Mucosa of stomach (tissue), 1 donor: ENCODE results near the gene LRRC3.

Experiments
- H3K27me3 ChIP-seq: one replicate; pipeline ENCODE4 v1.7.0; 2013; ENCODE audit warnings: mild to moderate bottlenecking, low read length; ENCODE audit not compliant: control insufficient read depth, insufficient read depth
- H3K36me3 ChIP-seq: one replicate; pipeline ENCODE4 v1.7.0; 2013; ENCODE audit warnings: low read length; ENCODE audit not compliant: control insufficient read depth, insufficient read depth
- H3K4me1 ChIP-seq: one replicate; pipeline ENCODE4 v1.7.0; 2013; ENCODE audit warnings: mild to moderate bottlenecking, low read length; ENCODE audit not compliant: control insufficient read depth, insufficient read depth
- H3K4me3 ChIP-seq: one replicate; pipeline ENCODE4 v1.7.0; 2013; ENCODE audit warnings: low read length
- H3K9ac ChIP-seq: one replicate; pipeline ENCODE4 v1.7.0; 2013; ENCODE audit warnings: mild to moderate bottlenecking, low read length, moderate library complexity
- H3K9me3 ChIP-seq: one replicate; pipeline ENCODE4 v1.7.0; 2013; ENCODE audit warnings: mild to moderate bottlenecking, low read length, moderate library complexity; ENCODE audit not compliant: control insufficient read depth
- donor health status: Pancreatic carcinoma.

Gene LRRC3

DNA sequence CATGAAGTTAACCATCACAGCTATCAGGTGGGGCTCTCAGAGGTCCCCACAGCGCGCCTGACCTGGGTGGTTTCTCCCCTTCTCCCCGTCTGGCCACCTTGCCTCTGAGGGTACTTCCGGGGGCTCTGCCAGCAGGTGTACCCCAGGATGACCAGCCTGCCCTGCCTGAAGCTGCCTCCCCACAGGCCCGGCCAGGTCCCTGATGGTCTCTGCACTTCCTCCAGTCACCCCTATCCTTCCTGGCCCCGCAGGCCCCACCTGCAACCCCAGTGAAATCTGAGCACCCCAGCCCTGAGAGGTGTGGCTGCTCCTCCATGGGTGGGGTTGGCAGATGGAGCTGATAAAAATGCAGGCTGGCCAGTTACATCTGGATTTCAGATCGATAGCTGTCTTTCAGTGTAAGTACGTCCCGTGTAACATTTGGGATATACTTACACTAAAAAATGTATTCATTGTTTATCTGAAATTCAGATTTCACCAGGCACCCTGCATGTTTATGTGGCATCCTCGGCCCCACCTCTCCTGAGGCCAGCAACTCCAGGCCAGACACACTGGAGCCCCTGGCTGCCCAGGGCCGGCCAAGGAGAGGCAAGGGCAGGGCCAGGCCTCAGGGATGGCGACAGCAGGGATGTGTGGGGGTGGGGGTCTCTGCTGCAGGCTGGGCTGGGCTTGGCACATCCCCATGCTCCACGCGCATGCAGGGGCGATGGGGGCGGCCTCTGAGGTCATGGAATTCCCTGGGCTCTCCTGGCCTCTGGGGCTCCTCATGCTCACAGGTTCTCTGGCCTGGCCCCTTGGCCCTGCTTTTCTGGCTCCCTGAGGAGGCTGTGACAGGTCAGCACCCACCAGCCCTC, 25.1 kb downstream of the LRRC3 start:
- Histone ChIP-seq H3K36me3 (no peaks in the 10 kb centered on the region), H3K4me1 (peaks cover 15% of the 10 kb centered on the region), H3K4me3 (no peak overlapping the region), H3K9me3 (no peaks in the 10 kb centered on the region), H3K9ac (no peak overlapping the region), H3K27me3 (no peaks in the 10 kb centered on the region)

DNA sequence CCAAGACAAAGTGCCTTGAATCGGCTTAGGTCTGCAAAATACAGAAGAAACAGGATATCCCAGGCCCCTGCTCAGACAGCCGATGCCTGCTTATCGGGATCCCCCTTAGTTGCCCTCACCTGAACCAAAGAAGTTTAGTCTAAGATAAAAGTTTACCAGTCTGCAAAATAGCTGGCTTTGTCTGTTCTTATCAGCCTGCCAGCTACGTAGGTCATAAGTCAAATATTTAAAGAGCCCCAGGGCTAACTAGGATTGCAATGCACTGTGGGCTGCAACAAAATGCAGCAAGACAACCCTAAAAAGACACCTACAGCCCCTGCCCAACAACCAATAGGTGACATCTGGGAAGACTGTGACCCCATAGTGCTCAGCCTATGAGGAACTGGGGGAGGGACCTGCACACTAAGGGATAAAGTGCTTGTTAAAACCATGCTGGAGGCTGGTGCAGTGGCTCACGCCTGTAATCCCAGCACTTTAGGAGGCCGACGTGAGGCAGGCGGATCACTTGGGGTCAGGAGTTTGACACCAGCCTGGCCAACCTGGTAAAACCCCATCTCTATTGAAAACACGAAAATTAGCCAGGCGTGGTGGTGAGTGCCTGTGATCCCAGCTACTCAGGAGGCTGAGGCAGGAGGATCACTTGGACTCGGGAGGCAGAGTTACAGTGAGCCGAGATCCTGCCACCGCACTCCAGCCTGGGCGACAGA, 27.4 kb downstream of the LRRC3 start:
- Histone ChIP-seq H3K4me3 (no peak overlapping the region), H3K27me3 (no peaks in the 10 kb centered on the region), H3K9me3 (no peaks in the 10 kb centered on the region), H3K4me1 (peaks cover 15% of the 10 kb centered on the region), H3K9ac (no peak overlapping the region), H3K36me3 (no peaks in the 10 kb centered on the region)

DNA sequence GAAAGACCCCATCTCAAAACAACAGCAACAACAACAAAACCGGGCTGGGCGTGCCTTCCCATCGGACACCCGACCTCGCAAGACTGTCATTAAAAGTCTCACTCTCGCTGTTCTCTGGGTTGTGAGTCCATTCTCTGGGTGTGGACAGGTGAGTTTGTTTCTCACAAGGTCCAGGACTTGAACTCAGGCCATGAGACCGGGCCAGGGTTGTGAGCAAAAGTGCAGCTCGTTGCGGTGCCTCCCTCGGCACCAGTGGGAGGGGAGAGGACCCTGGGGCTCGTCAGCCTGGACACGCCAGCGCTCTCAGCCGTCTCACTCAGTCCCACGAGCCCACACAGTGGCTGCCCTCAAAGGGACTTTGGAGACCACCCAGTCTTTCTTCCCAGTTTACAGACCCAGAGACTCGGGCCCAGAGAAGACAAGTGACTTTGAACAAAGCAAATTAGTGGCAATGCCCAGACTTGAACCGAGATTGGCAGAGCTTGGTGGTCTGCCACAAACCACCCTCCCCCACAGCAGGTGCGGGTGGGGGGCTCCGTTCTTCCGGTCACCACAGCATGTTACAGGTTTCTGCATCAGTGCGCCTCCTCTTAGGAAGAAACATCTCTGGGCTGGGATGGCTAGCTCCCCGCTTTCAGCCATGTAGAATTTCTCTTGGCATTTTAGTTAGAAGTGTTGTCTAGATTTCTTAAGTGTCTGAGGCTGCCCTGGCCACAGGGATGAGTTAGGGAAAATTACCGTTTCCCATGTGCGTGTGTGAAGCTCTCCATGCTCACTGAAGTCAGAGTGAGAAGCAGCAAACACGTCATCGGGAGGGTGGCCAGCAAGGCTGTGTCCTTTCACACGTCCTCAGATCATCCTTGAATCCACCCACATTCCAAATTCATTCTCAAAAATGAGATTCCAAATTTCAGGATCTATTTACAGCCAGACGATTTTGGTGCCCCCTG, 28.3 kb downstream of the LRRC3 start:
- no peaks in the 10 kb centered on the region for H3K27me3 ChIP-seq
- H3K4me3 ChIP-seq: no peak overlapping the region
- no peaks in the 10 kb centered on the region for H3K9me3 ChIP-seq
- no peak overlapping the region for H3K9ac ChIP-seq
- peaks cover 15% of the 10 kb centered on the region for H3K4me1 ChIP-seq
- no peaks in the 10 kb centered on the region for H3K36me3 ChIP-seq

GRCh38 chr21:44484498-44485253, 29.4 kb downstream of the LRRC3 start:
- Histone ChIP-seq H3K9me3 (no peaks in the 10 kb centered on the region), H3K27me3 (no peaks in the 10 kb centered on the region), H3K36me3 (no peaks in the 10 kb centered on the region), H3K9ac (no peak overlapping the region), H3K4me3 (no peak overlapping the region), H3K4me1 (peaks cover 15% of the 10 kb centered on the region)

DNA sequence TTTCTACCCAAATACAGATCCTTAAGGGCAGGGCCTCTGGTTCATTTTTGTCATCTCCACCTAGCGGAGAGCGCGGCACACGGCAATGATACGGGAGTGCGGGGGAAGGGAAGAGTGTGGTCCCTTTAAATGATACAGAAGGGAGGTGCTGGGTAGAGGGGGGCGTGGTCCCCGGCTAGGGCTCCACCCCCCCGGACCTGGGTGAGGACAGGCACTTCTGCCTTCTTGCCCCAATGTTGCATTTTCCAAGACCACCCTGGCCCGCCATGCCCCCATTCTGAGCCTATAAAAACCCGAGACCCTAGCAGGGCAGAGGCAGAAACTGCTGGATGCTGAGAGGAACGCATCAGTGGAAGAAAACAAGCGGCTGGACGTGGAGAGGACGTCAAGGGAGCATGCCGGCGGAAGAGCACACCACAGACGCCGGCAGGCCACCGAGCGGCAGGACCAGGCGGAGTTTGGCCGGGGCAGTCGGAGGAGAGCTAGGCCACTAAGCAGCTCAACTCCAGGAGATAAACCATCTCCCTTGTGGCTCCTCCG, 30.0 kb downstream of the LRRC3 start:
- no peak overlapping the region for H3K9ac ChIP-seq
- H3K4me1 ChIP-seq: peaks cover 15% of the 10 kb centered on the region
- no peaks in the 10 kb centered on the region for H3K36me3 ChIP-seq
- H3K9me3 ChIP-seq: no peaks in the 10 kb centered on the region
- H3K27me3 ChIP-seq: no peaks in the 10 kb centered on the region
- no peak overlapping the region for H3K4me3 ChIP-seq

- H3K4me3 ChIP-seq: no peak overlapping the region
- no peak overlapping the region for H3K9ac ChIP-seq
- no peaks in the 10 kb centered on the region for H3K36me3 ChIP-seq
- H3K4me1 ChIP-seq: peaks cover 15% of the 10 kb centered on the region
- H3K27me3 ChIP-seq: no peaks in the 10 kb centered on the region
- no peaks in the 10 kb centered on the region for H3K9me3 ChIP-seq
Observed at GRCh38 chr21:44485796-44486195, 30.5 kb downstream of the LRRC3 start.

DNA sequence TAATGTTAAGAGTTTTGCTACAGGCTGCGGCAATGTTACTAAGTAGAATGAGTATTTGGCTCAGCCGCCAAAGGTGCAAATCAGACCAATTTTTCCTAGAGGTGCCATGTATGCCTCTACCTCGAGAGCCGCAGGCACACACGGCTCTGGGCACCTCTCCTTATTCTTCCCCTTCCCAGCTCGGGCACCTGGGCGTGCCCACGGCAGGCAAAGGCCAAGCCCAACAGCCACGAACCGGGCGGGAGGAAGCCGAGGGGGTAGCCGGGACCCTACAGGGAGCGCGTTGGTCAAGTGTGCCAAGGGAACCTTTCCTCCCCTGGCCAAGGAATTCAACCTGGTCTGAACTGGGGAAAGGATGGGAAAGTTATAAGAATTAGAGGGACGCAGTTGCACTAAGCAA, 31.0 kb downstream of the LRRC3 start:
- H3K9me3 ChIP-seq: no peaks in the 10 kb centered on the region
- H3K4me1 ChIP-seq: peaks cover 15% of the 10 kb centered on the region
- no peak overlapping the region for H3K4me3 ChIP-seq
- no peaks in the 10 kb centered on the region for H3K36me3 ChIP-seq
- no peaks in the 10 kb centered on the region for H3K27me3 ChIP-seq
- H3K9ac ChIP-seq: no peak overlapping the region

DNA sequence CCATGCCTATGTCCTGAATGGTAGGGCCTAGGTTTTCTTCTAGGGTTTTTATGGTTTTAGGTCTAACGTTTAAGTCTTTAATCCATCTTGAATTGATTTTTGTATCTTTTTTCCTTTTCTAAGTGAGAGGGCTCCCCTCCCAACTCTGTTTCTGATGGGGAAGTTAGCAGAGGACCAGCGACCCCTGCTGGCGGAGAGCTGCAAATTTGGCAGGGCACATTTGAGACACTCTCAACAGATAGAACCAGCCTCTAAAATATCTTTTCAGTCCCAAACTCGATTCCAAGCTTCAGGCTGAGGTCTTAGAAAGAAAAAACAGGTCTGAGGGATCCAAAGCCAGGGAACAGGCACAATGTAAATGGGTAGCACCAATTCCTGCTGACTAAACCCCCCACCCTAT, 32.5 kb downstream of the LRRC3 start:
- Histone ChIP-seq H3K9me3 (no peaks in the 10 kb centered on the region), H3K9ac (no peak overlapping the region), H3K4me1 (peaks cover 6% of the 10 kb centered on the region), H3K27me3 (no peaks in the 10 kb centered on the region), H3K36me3 (no peaks in the 10 kb centered on the region), H3K4me3 (no peak overlapping the region)

GRCh38 chr21:44489962-44490361, 34.7 kb downstream of the LRRC3 start:
- Histone ChIP-seq H3K4me1 (no peaks in the 10 kb centered on the region), H3K9me3 (no peaks in the 10 kb centered on the region), H3K27me3 (no peaks in the 10 kb centered on the region), H3K4me3 (no peak overlapping the region), H3K9ac (no peak overlapping the region), H3K36me3 (no peaks in the 10 kb centered on the region)

DNA sequence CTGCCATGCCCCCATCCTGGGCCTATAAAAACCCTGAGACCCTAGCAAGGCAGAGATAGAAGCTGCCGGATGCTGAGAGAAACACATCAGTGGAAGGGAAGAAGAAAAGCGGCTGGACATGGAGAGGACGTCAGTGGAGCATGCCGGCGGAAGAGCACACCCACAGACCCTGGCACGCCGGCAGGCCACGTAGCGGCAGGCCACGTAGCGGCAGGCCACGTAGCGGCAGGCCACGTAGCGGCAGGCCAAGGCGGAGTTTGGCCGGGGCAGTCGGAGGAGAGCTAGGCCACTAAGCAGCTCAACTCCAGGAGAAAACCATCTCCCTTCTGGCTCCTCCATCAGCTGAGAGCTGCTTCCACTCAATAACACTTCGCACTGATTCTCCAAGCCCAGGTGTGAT, 35.1 kb downstream of the LRRC3 start:
- Histone ChIP-seq H3K27me3 (no peaks in the 10 kb centered on the region), H3K9ac (no peak overlapping the region), H3K4me1 (no peaks in the 10 kb centered on the region), H3K9me3 (no peaks in the 10 kb centered on the region), H3K4me3 (no peak overlapping the region), H3K36me3 (no peaks in the 10 kb centered on the region)

DNA sequence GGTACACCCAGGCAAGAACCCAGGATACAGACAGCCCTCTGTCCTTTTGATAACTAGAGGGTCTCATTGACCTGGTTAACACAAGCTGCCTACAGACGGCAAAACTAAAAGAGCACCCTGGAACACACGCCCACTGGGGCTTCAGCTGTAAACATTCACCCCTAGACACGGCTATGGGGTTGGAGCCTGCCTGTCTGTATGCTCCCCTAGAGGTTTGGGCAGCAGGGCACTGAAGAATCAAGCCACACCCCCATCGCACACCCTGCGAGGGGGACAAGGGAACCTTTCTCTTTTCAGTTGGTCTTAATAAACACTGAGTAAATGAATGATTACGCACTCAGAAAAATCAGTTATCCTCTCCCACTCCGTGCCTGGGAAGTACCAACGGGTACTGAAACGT, 35.5 kb downstream of the LRRC3 start:
- Histone ChIP-seq H3K4me1 (no peaks in the 10 kb centered on the region), H3K27me3 (no peaks in the 10 kb centered on the region), H3K9me3 (no peaks in the 10 kb centered on the region), H3K9ac (no peak overlapping the region), H3K4me3 (no peak overlapping the region), H3K36me3 (no peaks in the 10 kb centered on the region)
